H9 (cell line): ENCODE results near the gene NSMCE4A. TPM values are rescaled to one million over a fixed set of nuclear protein-coding genes. Genes with fewer than 3 reads are reported as not detected.

Experiments used
- DNase-seq: peaks from one replicate; pipeline ENCODE4 v3.0.0-alpha.2; 2017
- H2AFZ ChIP-seq: one replicate; pipeline ENCODE4 v1.6.1; 2013; ENCODE audit warnings: mild to moderate bottlenecking, low read length, control low read depth, moderate library complexity
- H2AK5ac ChIP-seq: 2 replicates; pipeline ENCODE4 v1.6.1; 2013; ENCODE audit warnings: low read length, control low read depth, mixed read lengths; ENCODE audit not compliant: insufficient read length
- H2BK120ac ChIP-seq: one replicate; pipeline ENCODE4 v1.6.1; 2013; ENCODE audit warnings: low read depth, mild to moderate bottlenecking, low read length, control low read depth, inconsistent platforms; ENCODE audit not compliant: poor library complexity, severe bottlenecking
- H2BK12ac ChIP-seq: 2 replicates; pipeline ENCODE4 v1.6.1; 2013; ENCODE audit warnings: low read length, control low read depth, mixed read lengths, low read depth; ENCODE audit not compliant: insufficient read length
- H2BK15ac ChIP-seq: 2 replicates; pipeline ENCODE4 v1.6.1; 2013; ENCODE audit warnings: low read depth, low read length, control low read depth
- H2BK20ac ChIP-seq: one replicate; pipeline ENCODE4 v1.6.1; 2013; ENCODE audit warnings: low read depth, mild to moderate bottlenecking, low read length, control low read depth, inconsistent platforms; ENCODE audit not compliant: poor library complexity, severe bottlenecking
- H2BK5ac ChIP-seq: 2 replicates; pipeline ENCODE4 v1.6.1; 2013; ENCODE audit warnings: low read length, control low read depth, mixed read lengths; ENCODE audit not compliant: insufficient read length
- H3K14ac ChIP-seq: 2 replicates; pipeline ENCODE4 v1.6.1; 2013; ENCODE audit warnings: low read length, control low read depth; ENCODE audit not compliant: insufficient read depth
- H3K18ac ChIP-seq: 2 replicates; pipeline ENCODE4 v1.6.1; 2013; ENCODE audit warnings: low read depth, mild to moderate bottlenecking, mixed read lengths, low read length, control low read depth; ENCODE audit not compliant: insufficient read length
- H3K23ac ChIP-seq: 2 replicates; pipeline ENCODE4 v1.6.1; 2013; ENCODE audit warnings: low read length, control low read depth, mixed read lengths, low read depth; ENCODE audit not compliant: insufficient read length
- H3K23me2 ChIP-seq: 2 replicates; pipeline ENCODE4 v1.6.1; 2013; ENCODE audit warnings: low read depth, mild to moderate bottlenecking, mixed read lengths, low read length, control low read depth; ENCODE audit not compliant: insufficient read length, poor library complexity, severe bottlenecking
- H3K27ac ChIP-seq: 2 replicates; pipeline ENCODE4 v1.5.1; 2013; ENCODE audit warnings: low read length, control low read depth, mixed read lengths, low read depth; ENCODE audit not compliant: insufficient read length
- H3K27me3 ChIP-seq: 2 replicates; pipeline ENCODE4 v1.6.1; 2013; ENCODE audit warnings: low read length, control low read depth, inconsistent platforms; ENCODE audit not compliant: insufficient read depth
- H3K4ac ChIP-seq: 2 replicates; pipeline ENCODE4 v1.6.1; 2013; ENCODE audit warnings: low read depth, mild to moderate bottlenecking, control low read depth, inconsistent platforms, low read length, moderate library complexity
- H3K4me1 ChIP-seq: 2 replicates; pipeline ENCODE4 v1.6.1; 2013; ENCODE audit warnings: low read length, control low read depth, inconsistent platforms; ENCODE audit not compliant: insufficient read depth
- H3K4me2 ChIP-seq: 2 replicates; pipeline ENCODE4 v1.6.1; 2013; ENCODE audit warnings: low read length, control low read depth, mixed read lengths; ENCODE audit not compliant: insufficient read length, insufficient read depth
- H3K56ac ChIP-seq: 2 replicates; pipeline ENCODE4 v1.6.1; 2013; ENCODE audit warnings: low read depth, mild to moderate bottlenecking, mixed read lengths, low read length, control low read depth; ENCODE audit not compliant: insufficient read length
- H3K79me1 ChIP-seq: 2 replicates; pipeline ENCODE4 v1.6.1; 2013; ENCODE audit warnings: low read depth, mild to moderate bottlenecking, moderate library complexity, low read length, control low read depth, inconsistent platforms; ENCODE audit not compliant: insufficient read depth, poor library complexity, severe bottlenecking
- H3K79me2 ChIP-seq: 2 replicates; pipeline ENCODE4 v1.6.1; 2013; ENCODE audit warnings: low read length, control low read depth, inconsistent platforms; ENCODE audit not compliant: insufficient read depth
- H3K9ac ChIP-seq: 2 replicates; pipeline ENCODE4 v1.6.1; 2013; ENCODE audit warnings: low read length, control low read depth, mixed read lengths; ENCODE audit not compliant: insufficient read length; ENCODE audit errors: extremely low read depth
- H3K9me3 ChIP-seq: one replicate; pipeline ENCODE4 v1.6.1; 2013; ENCODE audit warnings: low read depth, low read length, inconsistent platforms; ENCODE audit not compliant: control insufficient read depth
- H3T11ph ChIP-seq: one replicate; pipeline ENCODE4 v1.6.1; 2013; ENCODE audit warnings: mild to moderate bottlenecking, low read length, control low read depth, inconsistent platforms
- H4K20me1 ChIP-seq: one replicate; pipeline ENCODE4 v1.6.1; 2013; ENCODE audit not compliant: control insufficient read depth, insufficient read length, insufficient read depth
- H4K5ac ChIP-seq: 2 replicates; pipeline ENCODE4 v1.6.1; 2013; ENCODE audit warnings: low read depth, mild to moderate bottlenecking, mixed read lengths, low read length, control low read depth; ENCODE audit not compliant: insufficient read length
- H4K8ac ChIP-seq: replicated peaks from 2 replicates; pipeline ENCODE4 v1.6.1; 2013; ENCODE audit warnings: low read length, control low read depth, mixed read lengths, low read depth; ENCODE audit not compliant: insufficient read length
- H4K91ac ChIP-seq: 2 replicates; pipeline ENCODE4 v1.6.1; 2013; ENCODE audit warnings: low read depth, mild to moderate bottlenecking, moderate library complexity, mixed read lengths, low read length, control low read depth; ENCODE audit not compliant: insufficient read length
- H3K27ac Mint-ChIP-seq, 3 experiments: 2 replicates in 2 of 3; 3 replicates in 1 of 3; pipeline ENCODE4 v1.8.0; 2020 to 2021; ENCODE audit warnings: mixed read lengths in 3 of 3, mild to moderate bottlenecking in 1 of 3, moderate library complexity in 1 of 3
- H3K27me3 Mint-ChIP-seq: 2 replicates; pipeline ENCODE4 v1.8.0; 2021; ENCODE audit warnings: low read depth, mild to moderate bottlenecking, moderate library complexity, mixed read lengths
- H3K36me3 Mint-ChIP-seq, 3 experiments: 2 replicates in 2 of 3; 3 replicates in 1 of 3; pipeline ENCODE4 v1.8.0; 2020 to 2021; ENCODE audit warnings: low read depth in 3 of 3, mixed read lengths in 3 of 3; ENCODE audit not compliant: insufficient read depth in 1 of 3
- H3K4me1 Mint-ChIP-seq, 2 experiments: 2 replicates each; pipeline ENCODE4 v1.8.0; 2020; ENCODE audit warnings: mixed read lengths in 2 of 2
- H3K4me3 Mint-ChIP-seq, 2 experiments: 2 replicates in 1 of 2; 3 replicates in 1 of 2; pipeline ENCODE4 v1.8.0; 2020 to 2021; ENCODE audit warnings: mild to moderate bottlenecking in 2 of 2, mixed read lengths in 2 of 2, moderate library complexity in 1 of 2
- H3K9me3 Mint-ChIP-seq, 2 experiments: 2 replicates in 1 of 2; 3 replicates in 1 of 2; pipeline ENCODE4 v1.8.0; 2020; ENCODE audit warnings: mild to moderate bottlenecking in 2 of 2, mixed read lengths in 2 of 2, moderate library complexity in 1 of 2
- CTCF ChIP-seq: fragments of 200-600 bp; sonication (generic); conservative IDR thresholded peaks from 3 replicates; pipeline ENCODE4 v1.8.0; 2021; ENCODE audit warnings: antibody characterized with exemption, mild to moderate bottlenecking
- WGBS: extraction: QIAGEN DNeasy Blood & Tissue Kit; methylation state at CpG from one replicate; pipeline ENCODE4 v1.1.7; 2013; ENCODE audit warnings: missing lambda C conversion rate, low lambda C conversion rate, mixed read lengths; ENCODE audit not compliant: insufficient read length; ENCODE audit errors: extremely low coverage; 5-methylcytosine and 5-hydroxymethylcytosine counted together
- total RNA-seq: library from RNA; stranded (reverse); gene quantifications from 2 replicates; pipeline ENCODE4 v1.2.1, GENCODE V29; 2021

NSMCE4A gene
- total RNA-seq, 1 experiment from 2014 or later: 59.0 TPM

GRCh38 chr10:121978511-121978910 is 3.5 kb upstream of the NSMCE4A start:
- Mint-ChIP-seq H3K27ac (no peak overlapping the region), H3K4me3 (no peak overlapping the region), H3K36me3 (peaks cover 19 to 25% (median 23%) of the 10 kb centered on the region in 3 experiments), H3K4me1 (peaks cover 4 to 5% of the 10 kb centered on the region in 2 experiments), H3K27me3 (peaks cover 10% of the 10 kb centered on the region), H3K9me3 (peaks cover 22 to 38% of the 10 kb centered on the region in 2 experiments)
- H3K9me3 ChIP-seq: peaks cover 18% of the 10 kb centered on the region
- H3K18ac ChIP-seq: no peak overlapping the region
- H3K23ac ChIP-seq: no peak overlapping the region
- no peak for TF ChIP-seq CTCF
- H3T11ph ChIP-seq: no peak overlapping the region
- no peak overlapping the region for H3K56ac ChIP-seq
- H3K79me2 ChIP-seq: peaks cover under 1% of the 10 kb centered on the region; the same call in 1 of the 2 replicates
- no peak overlapping the region for H2BK5ac ChIP-seq
- no peak overlapping the region for H4K91ac ChIP-seq
- no peak overlapping the region for H2BK20ac ChIP-seq
- no peak overlapping the region for H3K4me2 ChIP-seq
- H3K4ac ChIP-seq: no peak overlapping the region
- DNase-seq: no peak
- no peak overlapping the region for H4K8ac ChIP-seq
- no peak overlapping the region for H3K9ac ChIP-seq
- H2BK120ac ChIP-seq: no peak overlapping the region
- no peak overlapping the region for H2BK12ac ChIP-seq
- no peaks in the 10 kb centered on the region for H4K20me1 ChIP-seq
- H3K79me1 ChIP-seq: no peaks in the 10 kb centered on the region
- H3K27me3 ChIP-seq: no peaks in the 10 kb centered on the region
- WGBS: no CpG with 5 or more reads among the region's 26 CpGs
- peaks cover 6% of the 10 kb centered on the region for H3K23me2 ChIP-seq
- H3K4me1 ChIP-seq: no peaks in the 10 kb centered on the region; the same call in 1 of the 2 replicates
- H4K5ac ChIP-seq: no peak overlapping the region
- H2AK5ac ChIP-seq: no peak overlapping the region
- H2AFZ ChIP-seq: no peak overlapping the region
- no peak overlapping the region for H3K14ac ChIP-seq
- no peak overlapping the region for H3K27ac ChIP-seq
- no peak overlapping the region for H2BK15ac ChIP-seq
